K562 (cell line): Measurements from ENCODE around the gene KCNA1. TPM values are rescaled to one million over a fixed set of nuclear protein-coding genes. Genes with fewer than 3 reads are reported as not detected.

ENCODE experiments used
- ATAC-seq: fragments of 200-7000 bp; cut with Tn5 transposase; 3 replicates; pipeline ENCODE4 v1.9.1; 2020; ENCODE audit warnings: moderate library complexity
- BruUV-seq: library from RNA; stranded (reverse); fragments of 400-500 nt; replicated peaks from 2 replicates; lab custom pipeline; 2021; lab: Mats Ljungman, UMichigan
- CTCF ChIA-PET: fragments of 300-600 bp; formaldehyde crosslinking; extraction: SDS; loops from one replicate; lab custom pipeline; 2021; ENCODE audit warnings: low intra/inter-chr PET ratio; lab: Yijun Ruan, JAX
- POLR2A ChIA-PET: fragments of 300-600, 350-650 bp; sonication (Branson Sonifier 250); formaldehyde crosslinking; extraction: SDS; loops from one replicate; lab custom pipeline; 2021; ENCODE audit warnings: antibody characterized with exemption, inconsistent platforms; lab: Yijun Ruan, JAX
- DNase-seq, 4 experiments: peaks; one replicate each; pipeline versions ENCODE4 v3.0.0 to v3.0.0-alpha.2; 2011 to 2018; ENCODE audit warnings: low spot score in 3 of 4, mixed read lengths in 3 of 4; ENCODE audit errors: extremely low read depth in 1 of 4
- FAIRE-seq: peaks from 2 replicates; lab custom pipeline; 2011; peaks lifted over from hg19 to GRCh38; lab: Jason Lieb, UNC
- H2AFZ ChIP-seq: 2 replicates; pipeline ENCODE4 v1.6.0; 2011; ENCODE audit warnings: low read depth, low read length, control low read depth, inconsistent platforms
- H3K27ac ChIP-seq: fragments of 200-600 bp; 3 replicates; pipeline ENCODE4 v1.8.0; 2011; ENCODE audit warnings: low read depth, mild to moderate bottlenecking, control low read depth, inconsistent platforms, low read length, moderate library complexity, mixed read lengths; ENCODE audit errors: extremely low read depth
- H3K27me3 ChIP-seq, 2 experiments: fragments of 300-600 bp in 1 of 2; 2 replicates in 1 of 2; 3 replicates in 1 of 2; pipeline versions ENCODE4 v1.6.0 to v1.8.0; 2011; ENCODE audit warnings: inconsistent platforms in 2 of 2, low read length in 2 of 2, mild to moderate bottlenecking in 1 of 2, mixed read lengths in 1 of 2, moderate library complexity in 1 of 2; ENCODE audit not compliant: control insufficient read depth in 2 of 2, insufficient read depth in 2 of 2
- H3K36me3 ChIP-seq: fragments of 300-600 bp; 3 replicates; pipeline ENCODE4 v1.8.0; 2011; ENCODE audit warnings: mild to moderate bottlenecking, low read length, inconsistent platforms; ENCODE audit not compliant: control insufficient read depth, insufficient read depth
- H3K4me1 ChIP-seq, 2 experiments: fragments of 200-600 bp in 1 of 2; replicated peaks in 1 of 2; 2 replicates in 1 of 2; 3 replicates in 1 of 2; pipeline versions ENCODE4 v1.5.1 to v1.8.0; 2011; ENCODE audit warnings: inconsistent platforms in 2 of 2, low read length in 2 of 2, mild to moderate bottlenecking in 1 of 2, mixed read lengths in 1 of 2, moderate library complexity in 1 of 2; ENCODE audit not compliant: control insufficient read depth in 2 of 2, insufficient read depth in 2 of 2
- H3K4me2 ChIP-seq: 2 replicates; pipeline ENCODE4 v1.6.1; 2011; ENCODE audit warnings: low read length, control low read depth, inconsistent platforms, mixed read lengths; ENCODE audit not compliant: insufficient read depth
- H3K4me3 ChIP-seq: fragments of 200-600 bp; sonication (generic), shearing (Covaris generic); 2 replicates; pipeline ENCODE4 v1.5.1; 2016; ENCODE audit warnings: control low read depth, inconsistent platforms
- H3K79me2 ChIP-seq: fragments of 200-600 bp; 3 replicates; pipeline ENCODE4 v1.8.0; 2011; ENCODE audit warnings: low read length, inconsistent platforms; ENCODE audit not compliant: control insufficient read depth, insufficient read depth
- H3K9ac ChIP-seq, 2 experiments: 2 replicates each; pipeline versions ENCODE4 v1.6.0 to v1.6.1; 2011; ENCODE audit warnings: low read depth in 2 of 2, low read length in 2 of 2, control low read depth in 1 of 2, inconsistent platforms in 1 of 2, mild to moderate bottlenecking in 1 of 2, mixed read lengths in 1 of 2; ENCODE audit not compliant: insufficient read depth in 1 of 2
- H3K9me1 ChIP-seq: one replicate; pipeline ENCODE4 v1.6.0; 2011; ENCODE audit warnings: inconsistent platforms, mild to moderate bottlenecking, low read length, moderate library complexity; ENCODE audit not compliant: control insufficient read depth, insufficient read depth
- H3K9me3 ChIP-seq: replicated peaks from 2 replicates; pipeline ENCODE4 v1.5.1; 2011; ENCODE audit warnings: low read depth, low read length, inconsistent platforms; ENCODE audit not compliant: control insufficient read depth, insufficient read depth
- H4K20me1 ChIP-seq: replicated peaks from 2 replicates; pipeline ENCODE4 v1.6.1; 2011; ENCODE audit warnings: low read length, inconsistent platforms, mixed read lengths; ENCODE audit not compliant: control insufficient read depth, insufficient read depth
- BCLAF1 ChIP-seq, 2 experiments: fragments of 450-650 bp in 1 of 2; IDR thresholded peaks; 2 replicates each; pipeline ENCODE4 v1.6.1; 2011 to 2017; ENCODE audit warnings: low read depth in 2 of 2, antibody characterized with exemption in 1 of 2, borderline replicate concordance in 1 of 2, low read length in 1 of 2, mild to moderate bottlenecking in 1 of 2, mixed read lengths in 1 of 2; ENCODE audit not compliant: control insufficient read depth in 1 of 2
- BRF2 ChIP-seq: IDR thresholded peaks from 3 replicates; pipeline ENCODE4 v1.6.1; 2011; ENCODE audit warnings: borderline replicate concordance, mild to moderate bottlenecking; ENCODE audit not compliant: insufficient read length, insufficient read depth
- CGGBP1 ChIP-seq: fragments of 250-450 bp; sonication (Bioruptor Pico); IDR thresholded peaks from 2 replicates; pipeline ENCODE4 v1.9.0; 2021; ENCODE audit warnings: mild to moderate bottlenecking
- E4F1 ChIP-seq: fragments of 250-450 bp; sonication (Bioruptor Pico); IDR thresholded peaks from 2 replicates; pipeline ENCODE4 v1.5.0; 2021; ENCODE audit warnings: mild to moderate bottlenecking, borderline replicate concordance
- NUFIP1 ChIP-seq: fragments of 450-650 bp; IDR thresholded peaks from 2 replicates; pipeline ENCODE4 v1.6.1; 2018; ENCODE audit not compliant: partially characterized antibody
- PRDM10 ChIP-seq: fragments of 450-650 bp; IDR thresholded peaks from 2 replicates; pipeline ENCODE4 v1.6.1; 2018; ENCODE audit not compliant: partially characterized antibody
- PRMT5 ChIP-seq: sonication (generic); formaldehyde crosslinking; IDR thresholded peaks from 2 replicates; pipeline ENCODE4 v1.5.0; 2020; ENCODE audit warnings: missing genetic modification reagents
- SMAD1 ChIP-seq: fragments of 150-350 bp; IDR thresholded peaks from 2 replicates; pipeline ENCODE4 v1.6.1; 2014; ENCODE audit warnings: low read length, low read depth; ENCODE audit not compliant: partially characterized antibody
- ZBTB1 ChIP-seq: sonication (generic); formaldehyde crosslinking; IDR thresholded peaks from 2 replicates; pipeline ENCODE4 v1.8.1; 2023; ENCODE audit warnings: missing genetic modification reagents, low read depth, mild to moderate bottlenecking, borderline replicate concordance
- WGBS: fragments of 100-300 bp; shearing (Covaris generic); methylation state at CpG from one replicate; pipeline ENCODE4 v1.1.6; 2016; ENCODE audit warnings: low coverage, mixed read lengths; ENCODE audit not compliant: insufficient coverage; ENCODE audit errors: missing lambda C conversion rate; 5-methylcytosine and 5-hydroxymethylcytosine counted together
- in situ Hi-C: fragments of 300-500 bp; cut with MboI; formaldehyde crosslinking; loops from 4 replicates; pipeline ENCODE4 v1.15.0; 2018; ENCODE audit warnings: inconsistent platforms, mixed read lengths
- intact Hi-C: fragments of 100-400 bp; cut with micrococcal nuclease; formaldehyde crosslinking; loops from 2 replicates; pipeline ENCODE4 v1.14.2; 2022
- polyA plus RNA-seq, 8 experiments: library from polyadenylated mRNA; depleted of rRNA in 4 of 8; stranded (reverse) in 5 of 8; unstranded in 3 of 8; fragments of >200 nt; fragmentation: Nextera tagmentation in 2 of 8; fragmentation: Illumina TruSeq in 1 of 8; extraction: Ambion mirVana in 2 of 8; extraction: Trizol in 1 of 8; gene quantifications; 2 replicates each; pipeline versions ENCODE4 v1.2.1 to v1.2.3, GENCODE V29; 2011 to 2014; ENCODE audit warnings: inconsistent platforms in 1 of 8, missing spikeins in 1 of 8
- total RNA-seq, 7 experiments: library from RNA; depleted of rRNA in 6 of 7; stranded (reverse); fragments of >200 nt in 6 of 7; fragmentation: Illumina TruSeq in 2 of 7; extraction: Trizol in 2 of 7; gene quantifications; 2 replicates each; pipeline versions ENCODE4 v1.2.1 to v1.2.3, GENCODE V29; 2011 to 2021; ENCODE audit warnings: low replicate concordance in 1 of 7

The KCNA1 gene
- total and polyA plus RNA-seq, 9 of the 15 experiments (the other 6 are each of a cell fraction or from before 2014, with no cell fraction given) = not detected

- CTCF ChIA-PET = no interaction called here
- no TSS peak for BruUV-seq
Observed at GRCh38 chr12:4932576-4932975, 22.9 kb downstream of the KCNA1 start.

More at GRCh38 chr12:4932576-4932975, 22.9 kb downstream of the KCNA1 start:
- TF ChIP-seq SMAD1 (no peak), PRDM10 (no peak), NUFIP1 (no peak), PRMT5 (CRISPR knock-in tag) (no peak), ZBTB1 (CRISPR knock-in tag) (no peak), E4F1 (CRISPR knock-in tag) (no peak), BRF2 (no peak), CGGBP1 (CRISPR knock-in tag) (no peak), BCLAF1 (IDR thresholded peaks at IDR 0.05; ENCODE audit: borderline replicate concordance in 1 of 2, control insufficient read depth in 1 of 2, low read depth in 2 of 2, low read length in 1 of 2) (no peak)
- no peaks in the 10 kb centered on the region for H4K20me1 ChIP-seq
- DNase-seq = no peak
- H3K9me1 ChIP-seq = no peaks in the 10 kb centered on the region
- no peak overlapping the region for H3K27ac ChIP-seq
- no peaks in the 10 kb centered on the region for H3K4me1 ChIP-seq
- no peak for ATAC-seq
- no peak overlapping the region for H3K4me2 ChIP-seq
- no peak overlapping the region for H2AFZ ChIP-seq
- no peaks in the 10 kb centered on the region for H3K9me3 ChIP-seq
- in situ Hi-C loops = no loop called here
- POLR2A ChIA-PET = interaction anchor here (0.5 to 0.6 kb wide), 2 partner anchors 13 to 508 kb away, joined by 3 read pairs; no protein-coding TSS in a partner anchor
- H3K4me3 ChIP-seq = no peak overlapping the region
- 0% methylated on average over 3 of the region's 6 CpGs for WGBS
- no peaks in the 10 kb centered on the region for H3K36me3 ChIP-seq
- H3K79me2 ChIP-seq = no peaks in the 10 kb centered on the region
- FAIRE-seq = no peak
- no peaks in the 10 kb centered on the region for H3K27me3 ChIP-seq
- intact Hi-C loops = no loop called here
- H3K9ac ChIP-seq = no peak overlapping the region
